Activated CD8-positive, alpha-beta T cell treated with anti-CD3 and anti-CD28 coated beads for 36 hours (primary cell): ENCODE measurements around the gene CCDC167. TPM values are rescaled to one million over a fixed set of nuclear protein-coding genes. Genes with fewer than 3 reads are reported as not detected.

Experiments used
- ATAC-seq: fragments of 200-7000 bp; cut with Tn5 transposase; one replicate; pipeline ENCODE4 v1.10.0; 2021; ENCODE audit warnings: mild to moderate bottlenecking, moderate library complexity
- CTCF ChIA-PET: fragments of 350-600 bp; sonication (Branson Sonifier 250); formaldehyde crosslinking; loops from one replicate; lab custom pipeline; 2021; ENCODE audit warnings: antibody characterized with exemption; lab: Charles Lee
- POLR2A ChIA-PET: fragments of 350-600 bp; sonication (Branson Sonifier 250); formaldehyde crosslinking; loops from one replicate; lab custom pipeline; 2021; ENCODE audit warnings: antibody characterized with exemption; lab: Charles Lee
- DNase-seq: peaks from one replicate; pipeline ENCODE4 v3.0.0-alpha.2; 2020
- H3K27ac Mint-ChIP-seq: one replicate; pipeline ENCODE4 v1.8.0; 2021; ENCODE audit warnings: mild to moderate bottlenecking, mixed read lengths
- H3K27me3 Mint-ChIP-seq: one replicate; pipeline ENCODE4 v1.8.0; 2021; ENCODE audit warnings: mixed read lengths
- H3K36me3 Mint-ChIP-seq: one replicate; pipeline ENCODE4 v1.8.0; 2021; ENCODE audit warnings: low read depth, mixed read lengths
- H3K4me1 Mint-ChIP-seq: one replicate; pipeline ENCODE4 v1.8.0; 2021; ENCODE audit warnings: low read depth, mixed read lengths
- H3K4me3 Mint-ChIP-seq: one replicate; pipeline ENCODE4 v1.8.0; 2021; ENCODE audit warnings: mild to moderate bottlenecking, moderate library complexity, mixed read lengths
- H3K9me3 Mint-ChIP-seq: one replicate; pipeline ENCODE4 v1.8.0; 2021; ENCODE audit warnings: mixed read lengths
- CTCF ChIP-seq: fragments of 200-600 bp; IDR thresholded peaks from one replicate; pipeline ENCODE4 v1.8.0; 2022; ENCODE audit warnings: antibody characterized with exemption, mild to moderate bottlenecking
- intact Hi-C: fragments of 100-400 bp; cut with micrococcal nuclease; formaldehyde crosslinking; loops from one replicate; pipeline ENCODE4 v1.10.0; 2022
- total RNA-seq, 2 experiments: library from RNA; stranded (reverse); gene quantifications; one replicate each; pipeline ENCODE4 v1.2.3, GENCODE V29; 2021

Gene CCDC167
- total RNA-seq, 2 experiments from 2014 or later, result 63.7 to 68.1 TPM

- peak; percentile 55 for ATAC-seq
- Mint-ChIP-seq H3K36me3 (peaks cover 13% of the 10 kb centered on the region), H3K27me3 (no peaks in the 10 kb centered on the region), H3K9me3 (peaks cover 4% of the 10 kb centered on the region), H3K4me3 (peak overlapping the region; percentile 78), H3K4me1 (peaks cover 90% of the 10 kb centered on the region), H3K27ac (peak overlapping the region; percentile 97)
- intact Hi-C loops, result loop anchor here (5.0 kb wide), 1 partner anchor 35 kb away; no protein-coding TSS in a partner anchor
- CTCF ChIA-PET, result interaction anchor here (0.9 to 4.1 kb wide), 15 partner anchors 11 to 499 kb away, joined by 3 to 33 read pairs (median 5); no protein-coding TSS in a partner anchor
- peak; percentile 89 for DNase-seq
- TF ChIP-seq CTCF, result no peak
- POLR2A ChIA-PET, result interaction anchor here (0.6 to 4.5 kb wide), 17 partner anchors 9 to 84 kb away, joined by 3 to 109 read pairs (median 10); partner anchors contain the start of genes CCDC167 and CMTR1
These were observed 17.7 kb upstream of the CCDC167 start for GRCh38 chr6:37517411-37517812.

DNA sequence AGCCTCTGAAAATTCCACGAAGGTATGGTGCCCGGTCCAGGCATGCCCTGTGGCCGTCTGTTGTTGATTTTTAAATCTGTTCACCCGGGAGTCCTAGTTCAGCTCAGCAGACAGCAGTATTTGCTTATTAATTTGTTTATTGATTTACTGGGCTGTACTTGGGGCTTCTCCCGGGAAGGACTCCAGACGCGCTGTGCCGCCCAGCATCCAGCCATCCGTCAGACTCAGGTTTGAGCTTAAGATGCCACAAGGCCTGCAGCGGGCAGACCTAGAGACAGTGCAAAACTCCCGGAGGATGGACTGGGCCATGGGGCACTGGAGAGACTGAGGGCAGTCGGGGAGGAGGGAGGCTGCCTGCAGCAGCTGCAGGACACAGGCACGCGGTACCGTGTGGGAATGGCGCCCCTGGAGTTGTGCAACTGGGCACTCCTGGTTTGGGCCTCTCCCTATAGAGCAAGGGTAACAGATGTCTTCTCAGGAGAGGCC is 17.3 kb upstream of the CCDC167 start:
- DNase-seq, result peak; percentile 41
- peak; percentile 5 for ATAC-seq
- Mint-ChIP-seq H3K9me3 (peaks cover 4% of the 10 kb centered on the region), H3K27ac (peak overlapping the region; percentile 97), H3K27me3 (no peaks in the 10 kb centered on the region), H3K4me3 (peak overlapping the region; percentile 78), H3K4me1 (peaks cover 86% of the 10 kb centered on the region), H3K36me3 (peaks cover 13% of the 10 kb centered on the region)
- ChIA-PET POLR2A (interaction anchor here (1.1 to 4.5 kb wide), 17 partner anchors 9 to 188 kb away, joined by 3 to 109 read pairs (median 10); partner anchors contain the start of genes CCDC167 and CMTR1), CTCF (interaction anchor here (1.0 to 4.1 kb wide), 20 partner anchors 9 to 499 kb away, joined by 3 to 33 read pairs (median 5); no protein-coding TSS in a partner anchor)
- TF ChIP-seq CTCF, result no peak
- intact Hi-C loops, result loop anchor here (5.0 kb wide), 1 partner anchor 35 kb away; no protein-coding TSS in a partner anchor

GRCh38 chr6:37516076-37516919 is 16.6 kb upstream of the CCDC167 start:
- Mint-ChIP-seq H3K27me3 (no peaks in the 10 kb centered on the region), H3K27ac (peak overlapping the region; percentile 97), H3K4me3 (peak overlapping the region; percentile 78), H3K9me3 (peaks cover 4% of the 10 kb centered on the region), H3K4me1 (peaks cover 82% of the 10 kb centered on the region), H3K36me3 (peaks cover 13% of the 10 kb centered on the region)
- ChIA-PET POLR2A (interaction anchor here (1.1 to 4.5 kb wide), 15 partner anchors 8 to 189 kb away, joined by 3 to 109 read pairs (median 10); partner anchors contain the start of genes CCDC167 and CMTR1), CTCF (interaction anchor here (1.0 to 4.1 kb wide), 20 partner anchors 8 to 498 kb away, joined by 3 to 33 read pairs (median 5); no protein-coding TSS in a partner anchor)
- intact Hi-C loops, result loop anchor here (5.0 kb wide), 1 partner anchor 36 kb away; no protein-coding TSS in a partner anchor
- ATAC-seq (peak; percentile 78), DNase-seq (peak; percentile 97)
- no peak for TF ChIP-seq CTCF

GRCh38 chr6:37515712-37516075 is 16.0 kb upstream of the CCDC167 start:
- H3K4me3 Mint-ChIP-seq, result peak overlapping the region; percentile 78
- DNase-seq (no peak), ATAC-seq (no peak)
- no peak for TF ChIP-seq CTCF
- H3K36me3 Mint-ChIP-seq, result peaks cover 13% of the 10 kb centered on the region
- H3K4me1 Mint-ChIP-seq, result peaks cover 78% of the 10 kb centered on the region
- no peaks in the 10 kb centered on the region for H3K27me3 Mint-ChIP-seq
- peak overlapping the region; percentile 97 for H3K27ac Mint-ChIP-seq
- peaks cover 4% of the 10 kb centered on the region for H3K9me3 Mint-ChIP-seq
- POLR2A ChIA-PET, result interaction anchor here (1.5 to 4.5 kb wide), 11 partner anchors 7 to 190 kb away, joined by 3 to 109 read pairs (median 17); partner anchors contain the start of genes CCDC167 and CMTR1
- CTCF ChIA-PET, result interaction anchor here (1.3 to 4.1 kb wide), 9 partner anchors 9 to 497 kb away, joined by 3 to 33 read pairs (median 7); no protein-coding TSS in a partner anchor
- intact Hi-C loops, result loop anchor here (5.0 kb wide), 1 partner anchor 37 kb away; no protein-coding TSS in a partner anchor
